Thyroid gland (tissue), 4 donors: ENCODE data around the gene XRCC4.

Experiments used
- POLR2A ChIP-seq, 2 donors: fragments of 450-650 bp; IDR thresholded peaks; one replicate each; pipeline ENCODE4 v1.6.1; 2017; ENCODE audit warnings: antibody characterized with exemption in 2 of 2, mild to moderate bottlenecking in 2 of 2, moderate library complexity in 1 of 2
- TF ChIP-seq, protein P1 (sequence below), 6 experiments: fragments of 200-600 bp in 3 of 6; fragments of 450-650 bp in 3 of 6; sonication (generic) in 3 of 6; IDR thresholded peaks; one replicate each; pipeline ENCODE4 v1.5.1; 2016 to 2019; ENCODE audit warnings: antibody characterized with exemption in 6 of 6, mild to moderate bottlenecking in 2 of 6, inconsistent platforms in 1 of 6, moderate library complexity in 1 of 6

DNA sequence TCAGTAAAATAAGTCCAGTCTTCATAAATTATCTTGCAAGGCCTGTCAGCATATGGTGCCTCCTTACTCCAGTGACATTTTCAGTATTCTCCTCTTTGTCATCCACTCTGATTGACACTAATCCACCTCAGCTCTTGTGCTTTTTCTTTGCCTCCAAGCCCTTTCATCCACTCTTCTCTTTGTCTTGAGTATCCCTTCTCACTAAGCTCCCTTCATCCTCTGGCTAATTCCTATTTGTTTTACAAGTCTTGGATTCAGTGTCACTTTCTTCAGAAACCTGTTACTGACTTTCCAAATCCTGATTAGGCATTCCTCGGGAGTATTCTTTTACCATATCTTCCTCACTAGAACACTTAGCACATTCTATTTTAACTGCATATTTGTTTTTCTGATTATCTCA, 293.6 kb downstream of the XRCC4 start:
- TF ChIP-seq POLR2A (IDR thresholded peaks at IDR 0.05) = no peak
- TF ChIP-seq, protein P1, sequence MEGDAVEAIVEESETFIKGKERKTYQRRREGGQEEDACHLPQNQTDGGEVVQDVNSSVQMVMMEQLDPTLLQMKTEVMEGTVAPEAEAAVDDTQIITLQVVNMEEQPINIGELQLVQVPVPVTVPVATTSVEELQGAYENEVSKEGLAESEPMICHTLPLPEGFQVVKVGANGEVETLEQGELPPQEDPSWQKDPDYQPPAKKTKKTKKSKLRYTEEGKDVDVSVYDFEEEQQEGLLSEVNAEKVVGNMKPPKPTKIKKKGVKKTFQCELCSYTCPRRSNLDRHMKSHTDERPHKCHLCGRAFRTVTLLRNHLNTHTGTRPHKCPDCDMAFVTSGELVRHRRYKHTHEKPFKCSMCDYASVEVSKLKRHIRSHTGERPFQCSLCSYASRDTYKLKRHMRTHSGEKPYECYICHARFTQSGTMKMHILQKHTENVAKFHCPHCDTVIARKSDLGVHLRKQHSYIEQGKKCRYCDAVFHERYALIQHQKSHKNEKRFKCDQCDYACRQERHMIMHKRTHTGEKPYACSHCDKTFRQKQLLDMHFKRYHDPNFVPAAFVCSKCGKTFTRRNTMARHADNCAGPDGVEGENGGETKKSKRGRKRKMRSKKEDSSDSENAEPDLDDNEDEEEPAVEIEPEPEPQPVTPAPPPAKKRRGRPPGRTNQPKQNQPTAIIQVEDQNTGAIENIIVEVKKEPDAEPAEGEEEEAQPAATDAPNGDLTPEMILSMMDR (IDR thresholded peaks at IDR 0.05) = no peak
